Gastrocnemius medialis (tissue), 4 donors: ENCODE results near the gene ARID5A.

ENCODE experiments used
- POLR2A ChIP-seq, 2 donors: fragments of 450-650 bp; IDR thresholded peaks; one replicate each; pipeline ENCODE4 v1.6.1; 2017; ENCODE audit warnings: antibody characterized with exemption in 2 of 2, mild to moderate bottlenecking in 2 of 2, moderate library complexity in 2 of 2
- TF ChIP-seq, protein P1 (sequence below), 5 experiments: fragments of 450-650 bp in 3 of 5; fragments of 200-600 bp in 2 of 5; sonication (generic) in 2 of 5; IDR thresholded peaks in 4 of 5; conservative IDR thresholded peaks in 1 of 5; 1 replicate in 4 of 5; 2 replicates in 1 of 5; pipeline ENCODE4 v1.5.1; 2016 to 2019; ENCODE audit warnings: antibody characterized with exemption in 5 of 5, mild to moderate bottlenecking in 3 of 5, moderate library complexity in 3 of 5

GRCh38 chr2:96509847-96510230 is 26.7 kb upstream of the ARID5A start:
- TF ChIP-seq, protein P1, sequence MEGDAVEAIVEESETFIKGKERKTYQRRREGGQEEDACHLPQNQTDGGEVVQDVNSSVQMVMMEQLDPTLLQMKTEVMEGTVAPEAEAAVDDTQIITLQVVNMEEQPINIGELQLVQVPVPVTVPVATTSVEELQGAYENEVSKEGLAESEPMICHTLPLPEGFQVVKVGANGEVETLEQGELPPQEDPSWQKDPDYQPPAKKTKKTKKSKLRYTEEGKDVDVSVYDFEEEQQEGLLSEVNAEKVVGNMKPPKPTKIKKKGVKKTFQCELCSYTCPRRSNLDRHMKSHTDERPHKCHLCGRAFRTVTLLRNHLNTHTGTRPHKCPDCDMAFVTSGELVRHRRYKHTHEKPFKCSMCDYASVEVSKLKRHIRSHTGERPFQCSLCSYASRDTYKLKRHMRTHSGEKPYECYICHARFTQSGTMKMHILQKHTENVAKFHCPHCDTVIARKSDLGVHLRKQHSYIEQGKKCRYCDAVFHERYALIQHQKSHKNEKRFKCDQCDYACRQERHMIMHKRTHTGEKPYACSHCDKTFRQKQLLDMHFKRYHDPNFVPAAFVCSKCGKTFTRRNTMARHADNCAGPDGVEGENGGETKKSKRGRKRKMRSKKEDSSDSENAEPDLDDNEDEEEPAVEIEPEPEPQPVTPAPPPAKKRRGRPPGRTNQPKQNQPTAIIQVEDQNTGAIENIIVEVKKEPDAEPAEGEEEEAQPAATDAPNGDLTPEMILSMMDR (IDR thresholded peaks at IDR 0.05 in 4 of 5, conservative IDR thresholded peaks at IDR 0.05 in 1 of 5), result no peak
- no peak for TF ChIP-seq POLR2A (IDR thresholded peaks at IDR 0.05)
